RWPE2 (cell line): ENCODE measurements around the gene OR8B4.

Source experiments
- ATAC-seq: fragments of 200-7000 bp; cut with Tn5 transposase; 3 replicates; pipeline ENCODE4 v1.9.1; 2021; ENCODE audit warnings: low read depth
- DNase-seq: peaks from one replicate; pipeline ENCODE4 v3.0.0-alpha.2; 2020; ENCODE audit warnings: low spot score
- H3K27ac ChIP-seq: fragments of 450-650 bp; 2 replicates; pipeline ENCODE4 v1.5.1; 2017; ENCODE audit warnings: mild to moderate bottlenecking; ENCODE audit not compliant: poor library complexity, severe bottlenecking
- H3K27me3 ChIP-seq: fragments of 250-450 bp; sonication (Bioruptor Pico); 2 replicates; pipeline ENCODE4 v1.5.1; 2021; ENCODE audit warnings: mild to moderate bottlenecking, moderate library complexity; ENCODE audit not compliant: insufficient read depth, poor library complexity, severe bottlenecking
- H3K36me3 ChIP-seq: fragments of 250-450 bp; sonication (Bioruptor Pico); 2 replicates; pipeline ENCODE4 v1.5.1; 2020; ENCODE audit warnings: low read depth, mild to moderate bottlenecking, moderate library complexity
- H3K4me1 ChIP-seq: fragments of 250-450 bp; sonication (Bioruptor Pico); 2 replicates; pipeline ENCODE4 v1.5.1; 2021; ENCODE audit warnings: mild to moderate bottlenecking, moderate library complexity; ENCODE audit not compliant: insufficient read depth, poor library complexity, severe bottlenecking
- H3K4me3 ChIP-seq: fragments of 250-450 bp; sonication (Bioruptor Pico); 2 replicates; pipeline ENCODE4 v1.5.1; 2021; ENCODE audit warnings: mild to moderate bottlenecking, moderate library complexity; ENCODE audit not compliant: severe bottlenecking
- H3K9me3 ChIP-seq: fragments of 250-450 bp; sonication (Bioruptor Pico); 2 replicates; pipeline ENCODE4 v1.5.1; 2021; ENCODE audit warnings: mild to moderate bottlenecking, moderate library complexity; ENCODE audit not compliant: severe bottlenecking
- TF ChIP-seq, protein P1 (sequence below): fragments of 450-650 bp; IDR thresholded peaks from one replicate; pipeline ENCODE4 v1.5.1; 2017; ENCODE audit warnings: mild to moderate bottlenecking, moderate library complexity; ENCODE audit not compliant: poor library complexity, severe bottlenecking

Gene OR8B4

DNA sequence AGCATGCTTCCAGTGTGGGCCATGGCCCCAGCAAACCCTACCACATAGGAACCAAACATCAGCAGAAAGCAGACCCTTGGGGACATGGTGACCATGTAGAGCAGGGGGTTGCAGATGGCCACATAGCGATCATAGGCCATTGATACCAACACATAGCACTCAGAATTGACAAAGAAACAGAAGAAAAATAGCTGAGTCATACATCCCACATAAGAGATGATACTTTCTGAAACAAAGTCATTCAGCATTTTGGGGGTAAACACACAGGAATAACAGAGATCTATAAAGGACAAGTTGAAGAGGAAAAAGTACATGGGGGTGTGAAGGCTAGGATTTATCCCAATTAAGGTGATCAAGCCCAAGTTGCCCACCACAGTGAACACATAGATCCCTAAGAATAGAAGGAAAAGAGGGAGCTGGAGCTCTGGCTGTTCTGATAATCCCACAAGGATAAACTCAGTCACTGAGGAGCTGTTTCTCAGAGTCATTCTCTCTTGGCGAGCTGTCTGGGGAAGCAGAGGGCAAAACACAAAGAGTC is at the start of gene OR8B4:
TSS of gene OR8B4 (minus strand) at position 488 of the 538 bp plus-strand sequence. CDS start at position 488, 0 bp downstream.
- TF ChIP-seq, protein P1, sequence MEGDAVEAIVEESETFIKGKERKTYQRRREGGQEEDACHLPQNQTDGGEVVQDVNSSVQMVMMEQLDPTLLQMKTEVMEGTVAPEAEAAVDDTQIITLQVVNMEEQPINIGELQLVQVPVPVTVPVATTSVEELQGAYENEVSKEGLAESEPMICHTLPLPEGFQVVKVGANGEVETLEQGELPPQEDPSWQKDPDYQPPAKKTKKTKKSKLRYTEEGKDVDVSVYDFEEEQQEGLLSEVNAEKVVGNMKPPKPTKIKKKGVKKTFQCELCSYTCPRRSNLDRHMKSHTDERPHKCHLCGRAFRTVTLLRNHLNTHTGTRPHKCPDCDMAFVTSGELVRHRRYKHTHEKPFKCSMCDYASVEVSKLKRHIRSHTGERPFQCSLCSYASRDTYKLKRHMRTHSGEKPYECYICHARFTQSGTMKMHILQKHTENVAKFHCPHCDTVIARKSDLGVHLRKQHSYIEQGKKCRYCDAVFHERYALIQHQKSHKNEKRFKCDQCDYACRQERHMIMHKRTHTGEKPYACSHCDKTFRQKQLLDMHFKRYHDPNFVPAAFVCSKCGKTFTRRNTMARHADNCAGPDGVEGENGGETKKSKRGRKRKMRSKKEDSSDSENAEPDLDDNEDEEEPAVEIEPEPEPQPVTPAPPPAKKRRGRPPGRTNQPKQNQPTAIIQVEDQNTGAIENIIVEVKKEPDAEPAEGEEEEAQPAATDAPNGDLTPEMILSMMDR = no peak
- no peak within 1 kb of the TSS for H3K27ac ChIP-seq
- ATAC-seq (no peak), DNase-seq (no peak)
- H3K9me3 ChIP-seq = no peaks in the 10 kb centered on the region
- no peak within 1 kb of the TSS for H3K4me3 ChIP-seq
- peaks cover under 1% of the 10 kb centered on the region for H3K27me3 ChIP-seq
- no peaks in the 10 kb centered on the region for H3K4me1 ChIP-seq
- H3K36me3 ChIP-seq = no peaks in the 10 kb centered on the region

GRCh38 chr11:124474079-124474478 is 49.4 kb upstream of the OR8B4 start:
- TF ChIP-seq, protein P1 = no peak
- DNase-seq (no peak), ATAC-seq (no peak)
- H3K27me3 ChIP-seq = no peaks in the 10 kb centered on the region
- H3K27ac ChIP-seq = no peak overlapping the region
- no peak overlapping the region for H3K4me3 ChIP-seq
- no peaks in the 10 kb centered on the region for H3K36me3 ChIP-seq
- no peaks in the 10 kb centered on the region for H3K9me3 ChIP-seq
- no peaks in the 10 kb centered on the region for H3K4me1 ChIP-seq

DNA sequence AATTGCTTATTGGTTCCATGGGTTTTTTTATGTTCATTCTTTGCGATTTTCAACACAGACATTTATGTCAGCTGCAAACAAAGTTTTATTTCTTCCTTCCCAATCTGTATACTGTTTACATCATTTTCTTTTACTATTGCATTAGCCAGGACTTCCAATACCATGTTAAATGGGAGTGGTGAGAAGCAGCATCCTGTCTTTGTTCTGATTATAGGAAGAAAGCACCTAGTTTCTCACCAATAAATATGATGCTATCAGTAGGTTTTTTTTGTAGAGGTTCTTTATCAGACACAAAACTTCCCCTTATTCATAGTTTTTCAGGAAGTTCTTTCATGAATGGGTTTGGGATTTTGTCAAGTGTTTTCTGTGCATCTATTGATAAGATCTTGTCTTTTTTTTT is 48.8 kb upstream of the OR8B4 start:
- no peak overlapping the region for H3K4me3 ChIP-seq
- TF ChIP-seq, protein P1 = no peak
- H3K36me3 ChIP-seq = no peaks in the 10 kb centered on the region
- no peaks in the 10 kb centered on the region for H3K9me3 ChIP-seq
- ATAC-seq = no peak
- H3K27me3 ChIP-seq = no peaks in the 10 kb centered on the region
- DNase-seq = no peak
- no peaks in the 10 kb centered on the region for H3K4me1 ChIP-seq
- no peak overlapping the region for H3K27ac ChIP-seq

- TF ChIP-seq, protein P1 = no peak
- no peak overlapping the region for H3K27ac ChIP-seq
- DNase-seq = no peak
- no peak for ATAC-seq
- no peaks in the 10 kb centered on the region for H3K36me3 ChIP-seq
- no peaks in the 10 kb centered on the region for H3K9me3 ChIP-seq
- no peaks in the 10 kb centered on the region for H3K27me3 ChIP-seq
- no peaks in the 10 kb centered on the region for H3K4me1 ChIP-seq
- no peak overlapping the region for H3K4me3 ChIP-seq
Measured at GRCh38 chr11:124470561-124471227, 46.0 kb upstream of the OR8B4 start.

- ATAC-seq (no peak), DNase-seq (no peak)
- Histone ChIP-seq H3K9me3 (no peaks in the 10 kb centered on the region), H3K36me3 (no peaks in the 10 kb centered on the region), H3K27ac (no peak overlapping the region), H3K4me1 (no peaks in the 10 kb centered on the region), H3K4me3 (no peak overlapping the region), H3K27me3 (no peaks in the 10 kb centered on the region)
- TF ChIP-seq, protein P1 = no peak
Measured at GRCh38 chr11:124467381-124467927, 42.8 kb upstream of the OR8B4 start.
